HG03066 (cell line): ENCODE results near the gene RBMS3.
"Not testable (repeated sequence)": the region's sequence is repeated elsewhere in the genome, so short reads cannot be mapped to it uniquely, and the experiment has no call there.

Source experiments
- ATAC-seq: cut with Tn5 transposase; IDR thresholded peaks from one replicate; pipeline ENCODE4 v1.9.1; 2021; ENCODE audit warnings: low read depth; ENCODE audit not compliant: unreplicated experiment

Gene RBMS3

DNA sequence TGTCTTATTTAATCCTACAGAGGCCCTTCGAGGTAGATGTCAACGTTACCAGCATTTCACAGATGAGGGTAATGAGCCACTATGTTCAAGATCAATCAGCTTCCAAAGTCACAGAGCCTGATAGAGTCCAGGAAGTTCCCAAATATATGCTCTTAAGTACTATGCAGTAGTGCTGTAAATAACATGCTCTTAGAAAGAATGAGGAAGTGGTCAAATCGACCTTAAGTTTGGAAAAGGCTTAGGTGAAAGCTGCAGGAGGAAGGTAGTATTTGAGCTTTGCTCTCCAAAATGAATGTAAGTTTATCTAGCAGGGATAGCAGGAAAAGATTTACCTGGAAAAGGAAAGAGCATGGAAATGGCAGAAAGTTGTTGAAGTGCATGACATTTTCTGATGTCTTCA, 234.0 kb downstream of the RBMS3 start:
- ATAC-seq: no peak

DNA sequence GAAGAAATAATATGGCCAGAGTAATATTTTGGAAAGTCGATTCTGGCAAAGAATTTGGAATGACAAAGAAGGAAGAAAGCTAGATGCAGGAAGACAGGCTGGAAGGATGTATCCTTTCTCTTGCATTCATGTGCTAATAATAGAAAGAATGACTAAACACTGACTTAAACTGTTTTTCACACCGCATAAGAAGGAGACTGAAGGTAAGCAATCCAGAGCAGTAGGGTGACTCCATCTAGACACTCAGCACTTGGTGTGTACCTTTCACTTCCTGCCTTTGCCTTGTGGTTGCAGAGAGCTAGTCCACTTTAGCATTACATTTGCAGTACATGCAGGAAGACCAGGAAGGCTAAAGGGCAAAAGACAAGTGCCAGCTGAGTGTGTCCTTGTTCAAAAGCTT, 234.6 kb downstream of the RBMS3 start:
- peak; percentile 63 for ATAC-seq

DNA sequence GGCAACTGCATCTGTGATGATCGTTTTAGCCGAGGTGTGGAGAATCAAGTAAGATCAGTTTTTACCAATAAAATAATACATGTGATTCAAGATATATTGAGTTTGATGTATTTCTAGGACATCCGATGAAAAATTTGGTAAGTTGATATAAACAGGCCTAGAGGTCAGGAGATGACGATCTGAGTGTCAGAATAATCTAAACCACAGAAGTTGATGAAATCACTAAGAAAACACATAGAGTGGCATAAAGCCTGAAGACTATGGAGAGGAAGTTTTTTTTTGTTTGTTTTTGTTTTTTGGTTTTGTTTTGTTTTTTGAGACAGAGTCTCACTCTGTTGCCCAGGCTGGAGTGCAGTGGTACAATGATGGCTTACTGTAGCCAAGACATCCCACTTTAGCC, 235.3 kb downstream of the RBMS3 start:
- ATAC-seq: no peak

DNA sequence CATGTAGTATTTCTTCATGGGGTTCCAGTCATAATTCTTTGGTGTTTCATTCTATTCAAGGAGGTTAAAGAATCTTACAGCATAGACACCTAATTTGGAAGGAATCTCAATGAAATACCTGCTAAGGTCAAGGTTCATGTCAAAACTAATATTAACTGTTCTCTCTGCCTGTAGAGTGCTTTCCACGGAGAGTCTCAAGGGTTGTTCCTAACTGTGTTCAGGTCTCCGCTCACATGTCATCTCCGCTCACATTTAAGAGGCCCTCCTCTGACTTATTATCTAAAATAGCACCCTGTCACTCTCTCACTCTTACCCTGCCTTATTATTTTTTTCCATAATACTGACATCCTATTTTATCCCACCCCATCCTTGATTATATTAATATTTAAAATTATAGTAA, 239.9 kb downstream of the RBMS3 start:
- no peak for ATAC-seq

DNA sequence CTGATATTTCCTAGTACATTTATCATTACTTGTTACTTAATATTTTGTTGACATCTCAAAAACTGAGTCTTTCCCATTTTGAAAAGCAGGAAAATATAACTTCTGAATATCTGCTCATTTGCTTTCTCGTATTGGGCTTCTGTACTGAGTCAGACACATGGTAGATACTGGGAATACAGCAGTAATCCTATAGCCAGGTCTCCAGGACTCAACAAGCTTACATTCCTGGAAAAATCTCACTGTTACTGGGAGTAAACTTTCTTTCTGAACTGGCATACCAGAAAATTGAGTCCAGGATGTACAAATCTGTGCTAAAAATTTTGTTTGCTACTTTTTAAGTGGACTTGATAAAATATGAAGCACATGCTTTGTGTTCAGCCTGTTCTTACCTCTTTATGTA, 240.4 kb downstream of the RBMS3 start:
- no peak for ATAC-seq

DNA sequence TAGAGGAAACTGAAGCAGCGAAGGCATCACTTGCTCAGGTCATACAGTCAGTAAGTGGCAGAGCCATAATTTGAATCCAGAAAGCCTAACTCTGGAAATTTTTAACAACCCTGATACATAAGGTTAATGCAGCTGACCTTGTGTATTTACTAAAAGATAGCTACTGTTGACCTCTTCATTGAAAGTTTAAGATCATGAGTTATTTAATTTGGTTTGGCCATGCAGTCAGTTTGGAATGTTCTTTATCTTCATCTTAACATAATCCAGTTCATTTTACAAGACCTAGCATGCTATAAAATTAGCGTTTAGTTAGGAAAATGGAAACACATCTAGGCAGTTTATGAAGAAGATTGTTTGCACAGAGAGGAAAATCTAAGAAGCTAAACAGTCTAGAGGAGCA, 240.9 kb downstream of the RBMS3 start:
- ATAC-seq: no peak

DNA sequence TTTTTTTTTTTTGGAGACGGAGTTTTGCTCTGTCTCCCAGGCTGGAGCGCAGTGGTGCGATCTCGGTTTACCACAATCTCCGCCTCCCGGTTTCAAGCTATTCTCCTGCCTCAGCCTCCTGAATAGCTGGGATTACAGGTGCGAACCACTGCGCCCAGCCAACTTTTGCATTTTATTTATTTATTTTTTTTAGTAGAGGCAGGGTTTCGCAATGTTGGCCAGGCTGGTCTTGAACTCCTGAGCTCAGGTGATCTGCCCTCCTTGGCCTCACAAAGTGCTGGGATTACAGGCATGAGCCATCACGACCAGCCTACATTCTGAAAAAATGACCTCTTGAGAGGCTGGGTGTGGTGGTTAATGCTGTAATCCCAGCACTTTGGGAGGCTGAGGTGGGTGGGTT, 243.6 kb downstream of the RBMS3 start:
- not testable (repeated sequence) for ATAC-seq

DNA sequence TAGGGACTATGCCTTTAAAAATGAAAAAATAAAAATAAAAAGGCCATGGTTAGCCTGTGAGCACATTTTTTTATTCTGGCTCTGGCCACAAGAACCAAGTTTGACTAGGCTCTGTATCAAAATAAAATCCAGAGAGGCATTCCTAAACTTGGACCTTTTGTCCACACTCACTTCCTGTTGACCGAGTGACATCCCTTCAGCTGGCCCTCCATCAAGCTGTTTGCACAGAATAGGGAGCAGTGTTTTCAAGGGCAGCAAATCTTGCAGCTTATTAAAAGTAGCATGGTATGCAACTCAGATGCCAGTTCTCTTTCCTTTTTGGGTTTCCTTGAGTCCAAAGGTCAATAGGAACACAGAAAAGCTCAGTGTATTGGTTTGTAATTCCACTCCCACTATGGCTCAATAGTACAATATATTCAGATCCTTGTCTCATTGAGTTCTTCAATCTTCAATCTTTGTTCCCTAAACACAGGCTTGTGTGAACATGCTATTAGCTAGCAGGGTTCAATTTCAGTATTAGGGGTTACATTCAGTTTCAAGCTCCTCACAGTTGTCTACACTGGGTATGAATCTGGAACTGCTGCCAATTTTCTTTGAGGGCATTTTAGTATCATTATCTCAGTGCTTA, 244.5 kb downstream of the RBMS3 start:
- no peak for ATAC-seq

DNA sequence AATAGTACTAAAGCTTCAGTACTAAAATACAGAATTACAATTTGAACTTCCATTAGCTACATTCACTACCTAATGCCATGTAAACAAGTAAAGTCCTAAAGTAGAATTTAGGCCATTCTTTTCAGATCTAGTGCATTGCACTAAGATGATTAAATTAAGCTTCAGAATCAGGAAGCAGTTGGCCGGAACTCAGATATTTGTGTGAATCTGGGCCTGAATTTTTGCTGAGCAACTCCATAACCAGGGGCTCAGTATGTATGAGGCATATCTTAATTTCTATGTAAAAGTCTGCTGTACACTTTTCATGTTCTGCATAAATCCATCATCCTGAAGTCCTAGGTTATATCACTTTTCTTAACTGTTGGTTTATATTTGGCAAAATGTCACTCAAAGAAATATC, 246.4 kb downstream of the RBMS3 start:
- no peak for ATAC-seq

DNA sequence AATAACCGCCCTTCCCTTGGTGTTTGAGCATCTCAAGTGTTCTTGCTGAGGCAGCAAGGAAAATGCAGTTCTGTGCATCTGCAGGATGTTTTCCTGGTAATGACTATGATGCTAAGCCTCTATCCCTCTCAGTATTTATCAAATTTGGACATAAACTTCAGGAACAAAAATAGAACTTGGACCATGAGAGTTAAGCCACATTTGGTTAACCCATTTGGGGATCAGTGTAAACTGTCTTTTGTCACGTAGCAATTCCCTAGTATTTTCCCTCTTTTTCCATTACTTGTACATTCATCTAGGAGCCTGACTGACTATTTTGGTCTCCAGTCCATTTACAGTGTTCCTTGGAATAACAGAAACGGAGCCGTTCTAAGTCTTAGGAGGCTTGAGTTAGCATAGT, 250.8 kb downstream of the RBMS3 start:
- no peak for ATAC-seq

DNA sequence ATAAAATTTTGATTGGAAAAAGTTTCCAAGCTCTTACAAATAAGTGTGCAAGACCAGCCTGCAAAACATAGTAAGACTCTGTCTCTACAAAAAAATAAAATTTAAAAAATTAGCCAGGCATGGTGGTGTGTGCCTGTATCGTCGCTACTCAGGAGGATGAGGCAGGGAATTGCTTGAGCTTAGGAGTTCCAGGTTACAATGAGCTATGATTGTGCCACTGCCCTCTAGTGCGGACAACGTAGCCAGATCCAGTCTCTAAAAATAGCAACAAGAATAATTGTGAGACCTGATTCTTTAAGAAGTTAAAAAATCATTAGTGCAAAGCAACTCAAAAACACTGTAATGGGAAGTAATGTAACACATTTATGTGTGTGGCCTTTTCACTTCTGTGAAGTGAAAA, 251.6 kb downstream of the RBMS3 start:
- ATAC-seq: no peak

DNA sequence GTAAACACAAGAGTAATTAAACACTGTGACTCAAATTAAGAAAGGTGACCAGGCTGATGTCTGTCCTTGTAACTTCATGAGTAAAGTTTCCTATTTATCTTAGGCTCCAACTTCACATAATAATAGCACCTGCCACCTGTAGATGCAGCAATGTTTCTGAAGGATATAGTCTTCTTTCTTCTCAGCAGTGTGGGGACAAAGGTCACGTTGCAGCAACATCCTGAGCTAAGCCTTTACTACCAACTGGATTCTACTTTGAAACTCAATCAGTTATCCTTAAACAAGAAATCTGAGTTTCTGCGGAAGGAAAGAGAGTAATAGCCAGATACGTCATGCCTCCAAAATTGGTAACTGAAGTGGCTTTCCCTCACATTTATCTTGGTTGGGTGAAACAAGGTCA, 253.1 kb downstream of the RBMS3 start:
- no peak for ATAC-seq

DNA sequence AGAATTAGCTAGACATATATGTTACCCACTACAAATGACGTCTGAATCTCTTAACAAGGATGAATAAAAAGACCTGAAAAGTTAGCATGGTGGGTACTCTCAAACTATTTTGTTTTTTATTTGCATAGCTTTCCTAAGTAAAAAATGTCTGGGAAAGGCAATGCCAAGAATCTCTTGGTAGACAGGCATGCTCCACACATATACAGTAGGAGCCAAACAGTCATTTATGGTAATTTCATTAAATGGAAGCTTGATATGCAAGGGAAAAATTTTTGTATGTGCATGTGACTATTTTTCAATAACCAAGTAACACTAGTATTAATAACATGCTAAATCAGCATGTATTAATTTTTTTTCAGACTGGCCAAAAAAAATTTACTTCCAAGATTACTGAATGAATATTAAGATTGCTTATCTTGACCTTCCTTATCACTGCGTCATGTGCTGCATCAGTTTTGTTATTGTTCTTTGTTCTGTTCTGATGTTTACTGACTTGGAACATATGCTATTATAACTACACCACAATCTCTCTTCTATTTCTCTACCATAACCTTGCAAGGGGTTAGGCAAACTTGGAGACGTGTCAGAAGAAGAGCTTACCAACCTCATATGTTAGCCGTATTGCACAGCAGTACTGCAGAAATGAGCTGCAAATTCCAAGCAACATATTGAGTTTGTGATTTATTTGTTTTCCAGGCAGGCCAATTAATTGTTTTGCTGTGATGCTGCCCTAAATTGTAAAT, 255.3 kb downstream of the RBMS3 start:
- ATAC-seq: no peak

DNA sequence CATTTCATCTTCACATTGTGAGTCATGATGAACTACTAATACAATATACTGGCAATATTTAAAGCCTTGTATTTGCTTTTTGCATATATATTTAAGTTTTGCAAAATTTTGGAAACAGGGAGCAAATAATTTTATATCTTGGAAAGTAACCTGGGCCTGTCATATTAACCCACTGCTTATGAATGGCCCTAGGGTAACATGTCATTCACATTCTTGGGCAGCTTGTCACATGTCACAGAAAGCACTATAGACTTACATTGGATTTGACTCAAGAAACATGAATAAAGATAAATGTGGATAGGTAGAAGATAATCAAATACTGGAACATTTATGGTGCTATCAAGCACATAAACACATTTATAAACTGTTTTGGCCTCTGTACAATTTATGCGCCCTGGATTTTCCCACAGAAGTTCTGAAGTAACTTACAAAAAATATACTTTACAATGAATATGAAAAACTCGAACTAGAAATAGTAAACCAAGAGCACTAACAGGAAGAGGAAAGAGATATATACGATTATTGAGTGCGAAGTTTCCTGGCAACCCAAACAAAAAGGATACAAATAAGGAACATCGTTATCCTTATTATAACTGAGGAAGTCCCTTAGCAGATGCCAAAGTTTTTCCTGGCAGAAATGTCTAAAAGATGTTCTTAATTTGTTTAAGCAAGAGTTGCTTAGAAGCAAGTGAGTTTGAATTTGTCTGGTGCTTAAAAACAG, 257.2 kb downstream of the RBMS3 start:
- ATAC-seq: no peak

DNA sequence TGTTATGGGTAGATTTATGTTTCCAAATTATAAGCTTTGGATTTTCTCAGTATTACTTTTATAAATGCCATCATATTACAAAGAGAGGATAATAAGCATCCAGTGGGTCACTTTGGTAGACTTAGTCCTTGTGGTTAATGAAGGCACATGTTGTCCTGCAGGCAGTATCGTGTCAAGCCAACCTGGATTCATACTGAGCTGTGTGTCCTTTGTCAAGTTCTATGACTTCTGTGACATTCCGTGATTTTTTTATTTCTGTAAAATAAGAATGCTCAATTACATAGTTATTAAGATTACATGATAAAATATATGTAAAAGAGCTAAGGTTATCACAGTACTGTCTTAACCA, 257.7 kb downstream of the RBMS3 start:
- no peak for ATAC-seq

DNA sequence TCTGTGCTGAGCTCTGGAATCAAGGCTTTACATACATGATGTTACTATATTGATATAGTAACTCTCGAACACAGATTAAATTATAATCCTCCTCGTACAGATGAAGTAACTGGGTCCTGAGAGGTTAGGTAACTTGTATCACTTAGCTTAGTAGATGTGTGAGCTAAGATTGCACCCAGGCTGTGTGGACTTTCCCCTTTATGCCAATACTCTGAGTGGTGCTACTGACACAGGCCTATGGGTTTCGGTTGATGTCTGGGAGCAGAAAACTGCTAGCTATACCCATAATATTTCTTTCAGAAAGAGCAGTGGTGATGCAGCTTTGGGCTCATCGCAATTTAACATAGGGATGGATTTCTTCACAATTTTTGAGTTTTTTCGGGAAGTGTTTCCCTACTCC, 259.7 kb downstream of the RBMS3 start:
- no peak for ATAC-seq

DNA sequence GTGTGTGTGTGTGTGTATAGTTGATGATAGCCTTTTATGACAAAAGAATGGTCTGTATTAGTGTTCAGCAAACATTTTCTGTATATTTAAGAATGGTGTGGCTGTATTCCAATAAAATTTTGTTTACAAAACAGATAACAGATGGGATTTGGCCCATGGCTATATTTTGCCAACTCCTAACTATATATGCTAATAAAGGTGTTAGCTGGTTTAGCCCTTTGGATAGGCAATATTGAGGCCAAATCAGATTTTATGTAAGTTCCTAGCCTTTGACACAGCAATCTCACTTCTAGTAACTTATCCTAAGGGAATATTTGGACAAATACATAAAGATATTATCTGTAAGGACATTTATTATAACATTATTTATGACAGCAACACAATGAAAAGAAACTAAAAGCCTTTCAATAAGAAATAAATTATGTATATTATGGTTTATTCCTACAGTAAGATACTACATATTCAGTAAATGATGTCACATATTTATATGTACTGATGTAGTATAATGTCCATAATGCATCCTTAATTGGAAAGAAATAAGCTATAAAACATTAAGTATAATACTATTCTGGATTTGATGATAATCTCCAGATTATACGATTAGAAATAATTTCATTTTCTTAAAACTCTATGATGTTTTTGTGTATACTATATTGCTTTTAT, 264.0 kb downstream of the RBMS3 start:
- ATAC-seq: no peak

DNA sequence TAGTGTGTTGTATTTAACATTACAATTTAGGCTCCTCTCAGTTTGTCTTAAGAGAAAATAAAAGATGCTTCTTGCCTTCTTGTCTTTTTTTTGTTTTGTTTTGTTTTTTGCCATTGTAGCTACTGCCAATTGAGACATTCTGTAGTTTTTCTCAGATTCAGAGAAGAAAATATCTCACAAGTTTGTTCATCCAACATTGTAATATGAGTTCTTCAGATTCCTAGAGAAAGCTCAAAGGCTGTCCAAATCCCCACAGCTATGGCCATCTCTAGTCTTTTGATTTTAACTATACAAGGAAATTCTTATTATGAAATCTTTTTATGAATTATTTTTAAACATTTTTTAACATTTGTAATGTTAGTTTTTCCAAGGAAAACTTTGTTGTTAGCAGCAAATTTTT, 264.7 kb downstream of the RBMS3 start:
- ATAC-seq: no peak

DNA sequence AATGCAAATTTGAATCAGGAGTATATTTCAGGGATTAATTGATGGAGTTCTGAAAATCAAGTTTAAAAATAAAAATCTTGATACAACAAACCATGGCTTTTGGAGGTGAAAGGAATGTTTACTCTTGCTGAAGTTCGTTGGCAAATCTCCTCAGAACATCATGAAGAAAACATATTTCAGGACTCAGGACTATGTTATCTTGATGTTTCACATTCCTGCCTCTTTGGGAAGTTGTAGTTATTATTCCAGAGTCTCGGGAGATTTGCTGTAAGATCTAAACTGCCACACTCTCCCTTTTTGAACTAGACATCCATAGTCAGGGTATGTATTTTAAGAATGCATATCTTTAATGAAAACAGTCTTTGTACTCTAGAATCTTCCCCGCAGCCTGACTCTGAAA, 271.2 kb downstream of the RBMS3 start:
- ATAC-seq: no peak

DNA sequence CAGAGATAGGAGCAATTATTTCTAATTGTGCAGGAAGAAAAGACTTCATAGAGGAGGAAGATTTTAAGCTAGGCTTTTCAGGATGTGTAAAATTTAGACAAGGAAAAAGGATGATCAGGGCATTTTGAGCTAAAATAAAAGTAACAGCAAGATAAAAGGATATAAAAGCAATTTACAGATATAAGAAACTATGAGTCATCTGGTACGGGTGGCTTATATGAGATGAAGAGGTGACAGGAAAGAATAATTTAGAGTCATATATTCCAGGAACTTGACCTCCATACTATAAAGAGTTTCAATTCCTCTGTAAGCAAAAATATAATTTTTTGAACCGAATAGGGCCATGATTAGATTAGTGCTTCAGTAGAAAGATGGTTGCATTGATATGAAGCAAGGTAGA, 273.7 kb downstream of the RBMS3 start:
- no peak for ATAC-seq

DNA sequence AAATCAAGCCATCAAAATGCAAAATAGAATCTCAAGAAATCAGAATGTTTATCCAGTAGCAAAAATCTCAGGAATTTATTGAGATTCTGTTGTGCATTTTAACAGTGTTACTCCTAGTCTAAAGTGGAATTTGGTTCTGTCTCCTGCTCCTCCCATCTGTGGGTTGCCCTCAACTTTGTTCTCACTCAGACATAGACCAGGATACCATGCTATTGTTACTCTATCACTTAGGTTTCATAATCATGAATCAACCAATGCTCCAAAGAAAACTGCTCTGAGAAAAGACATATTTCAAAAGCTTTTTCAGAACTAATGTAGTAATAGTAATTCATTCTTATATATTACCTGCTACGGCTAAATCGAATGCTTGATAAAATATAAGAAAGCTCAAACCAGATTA, 274.7 kb downstream of the RBMS3 start:
- ATAC-seq: no peak

DNA sequence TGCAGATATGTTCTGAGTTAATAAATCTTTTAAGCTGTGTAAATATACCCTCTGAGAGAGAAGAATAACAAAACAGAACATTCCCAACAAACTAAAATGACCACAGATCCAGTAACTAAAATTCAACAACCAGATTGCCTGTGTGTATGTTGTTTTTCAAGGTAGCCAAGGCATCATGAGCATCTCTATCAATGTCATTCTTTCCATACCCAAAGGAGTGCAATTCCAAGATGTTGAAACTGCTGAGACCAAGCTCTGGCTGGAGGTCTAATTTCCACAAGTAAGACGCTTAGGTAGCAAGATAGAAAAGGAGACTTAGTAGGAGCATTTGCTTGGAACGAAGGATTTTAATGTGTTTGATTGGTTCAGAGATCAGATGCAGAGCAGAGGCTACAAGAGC, 276.3 kb downstream of the RBMS3 start:
- no peak for ATAC-seq
